ENCODE data around the gene ANKRD2.
"Not testable (repeated sequence)": the region's sequence is repeated elsewhere in the genome, so short reads cannot be mapped to it uniquely, and the experiment has no call there.

Gene ANKRD2

DNA sequence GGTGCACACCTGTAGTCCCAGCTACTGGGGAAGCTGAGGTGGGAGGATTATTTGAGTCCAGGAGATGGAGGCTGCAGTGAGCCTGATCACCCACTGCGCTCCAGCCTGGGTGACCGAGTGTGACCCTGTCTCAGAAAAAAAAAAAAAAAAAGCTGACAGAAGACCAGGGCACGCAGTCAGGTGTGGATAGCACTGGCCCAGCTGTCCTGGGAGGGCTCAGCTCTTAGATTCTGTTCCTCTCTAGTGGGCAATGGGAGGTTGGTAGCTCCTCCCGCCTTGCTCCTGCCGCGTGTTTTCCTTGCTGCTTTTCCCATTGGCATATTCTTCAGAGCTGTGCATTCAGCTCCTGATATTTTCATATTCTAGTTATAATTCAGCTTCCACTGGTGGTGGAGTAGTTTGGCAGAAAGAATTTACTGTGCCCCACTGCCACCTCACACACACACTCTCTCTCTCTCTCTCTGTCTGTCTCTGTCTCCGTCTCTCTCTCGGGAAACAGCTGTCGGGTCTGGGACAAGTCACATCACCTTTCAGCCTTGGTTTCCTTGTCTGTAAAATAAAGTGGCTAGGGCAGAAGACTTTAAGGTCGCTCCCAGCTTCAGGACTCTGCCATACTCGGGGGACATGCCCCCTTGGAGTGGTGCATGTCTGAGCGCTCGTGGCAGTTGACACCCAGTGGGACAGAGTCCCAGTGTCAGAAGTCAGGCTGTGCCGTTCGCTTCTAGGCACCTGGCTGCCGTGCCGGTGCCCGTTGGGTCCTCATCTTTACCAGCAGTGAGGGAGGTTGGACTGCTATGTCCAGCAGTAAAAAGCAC lies 25.9 kb upstream of the ANKRD2 start:
- no peak for DNase-seq (ENCODE audit: low read depth)

DNA sequence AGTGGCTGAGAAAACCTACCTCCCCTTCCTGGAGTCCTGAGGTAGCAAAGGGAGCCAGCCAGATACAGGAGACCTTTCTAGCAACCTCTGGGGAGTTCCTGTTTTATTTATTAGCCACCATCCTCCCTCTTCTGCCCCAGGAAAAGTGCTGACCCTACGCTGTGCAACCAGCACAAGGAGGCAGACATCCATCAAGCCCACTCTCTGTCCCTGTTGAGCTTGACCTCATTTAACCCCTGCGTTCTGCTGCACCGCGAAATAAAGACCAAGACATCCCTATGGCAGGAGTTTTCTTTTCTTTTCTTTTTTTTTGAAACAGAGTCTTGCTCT lies 25.3 kb upstream of the ANKRD2 start:
- no peak for DNase-seq (ENCODE audit: low read depth)

DNA sequence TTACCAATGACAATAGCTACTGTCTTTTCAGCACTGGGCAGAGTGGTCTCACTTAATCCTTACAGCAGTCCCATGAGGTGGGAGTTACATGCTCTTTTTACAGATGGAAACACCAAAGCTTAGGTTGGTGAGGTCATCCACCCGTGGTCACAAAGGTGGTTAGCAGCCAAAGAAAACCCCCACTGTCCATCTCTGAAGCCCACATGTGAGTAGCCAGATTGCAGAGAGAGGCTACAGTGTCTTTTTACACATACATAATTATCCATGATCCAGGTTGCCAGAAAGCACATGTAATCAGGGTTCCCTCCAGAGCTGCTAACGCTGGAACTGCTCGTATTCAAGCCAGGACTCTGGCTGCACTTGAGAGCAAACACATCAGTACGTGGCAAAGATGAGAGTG lies 24.6 kb upstream of the ANKRD2 start:
- DNase-seq (ENCODE audit: low read depth): no peak

DNA sequence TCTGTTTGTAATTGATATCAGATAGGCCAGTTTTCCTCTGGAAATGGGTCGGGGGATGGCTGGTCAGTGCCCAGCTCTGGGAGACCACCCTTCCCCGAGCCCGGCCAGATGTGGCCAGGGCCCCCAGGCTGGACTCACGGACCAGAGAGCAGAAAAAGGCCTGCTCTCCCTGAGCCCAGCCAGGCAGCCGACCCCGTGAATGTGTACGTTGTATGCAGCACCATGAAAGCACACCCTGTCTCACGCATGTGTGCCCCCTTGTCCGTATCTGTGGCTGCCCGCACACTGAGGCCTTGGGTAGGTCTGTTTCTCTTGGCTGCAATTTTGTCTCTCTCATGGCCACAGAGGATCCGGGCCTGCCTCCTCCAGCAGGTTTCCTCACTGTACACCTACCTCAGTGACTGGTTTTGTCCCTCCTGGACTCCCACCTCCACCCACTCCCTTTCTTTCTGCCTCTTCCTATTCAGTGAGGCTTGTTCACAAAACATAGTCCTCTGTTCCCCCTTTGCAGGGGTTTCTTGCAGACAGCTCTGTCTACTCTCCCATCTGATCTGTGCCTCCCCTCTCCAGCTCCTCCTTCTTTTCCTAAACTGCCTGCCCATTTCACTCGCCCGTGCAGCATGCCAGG lies 23.6 kb upstream of the ANKRD2 start:
- DNase-seq (ENCODE audit: low read depth): no peak

DNA sequence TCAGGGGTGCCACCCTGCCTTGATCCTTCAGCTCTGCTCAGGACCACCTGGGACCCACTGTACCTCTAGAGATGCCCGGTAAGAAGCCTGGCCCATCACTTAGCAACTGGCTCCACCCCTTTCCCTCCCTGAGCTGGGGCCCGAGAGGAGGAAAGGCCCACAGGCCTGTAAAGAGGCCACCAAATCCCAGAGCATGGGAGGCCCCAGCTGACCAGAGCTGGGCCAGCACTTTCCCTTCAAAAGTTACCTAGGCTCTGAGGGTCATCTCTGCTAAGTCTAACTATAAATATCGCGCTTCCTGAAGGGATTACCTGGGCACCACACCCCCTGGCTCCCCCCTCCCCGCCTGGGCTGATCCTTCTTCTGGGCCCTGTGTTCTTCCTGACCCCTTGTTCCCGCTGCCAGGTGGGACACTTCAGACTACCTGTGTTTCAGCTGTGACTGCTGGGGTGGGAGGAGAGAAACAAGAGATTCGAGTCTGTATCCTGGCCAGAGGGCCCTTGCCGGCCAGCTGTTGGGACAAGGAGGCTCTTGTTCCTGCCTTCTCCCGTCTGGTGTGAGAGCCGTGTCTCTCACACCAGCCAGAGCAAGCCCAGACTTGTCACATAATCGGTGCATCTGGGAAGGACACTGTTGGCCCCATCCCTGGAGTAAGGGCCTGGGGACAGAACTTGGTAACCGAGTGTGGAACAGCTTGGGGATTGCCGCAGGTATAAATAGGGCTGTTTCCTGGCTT lies 22.8 kb upstream of the ANKRD2 start:
- DNase-seq (ENCODE audit: low read depth): no peak

DNA sequence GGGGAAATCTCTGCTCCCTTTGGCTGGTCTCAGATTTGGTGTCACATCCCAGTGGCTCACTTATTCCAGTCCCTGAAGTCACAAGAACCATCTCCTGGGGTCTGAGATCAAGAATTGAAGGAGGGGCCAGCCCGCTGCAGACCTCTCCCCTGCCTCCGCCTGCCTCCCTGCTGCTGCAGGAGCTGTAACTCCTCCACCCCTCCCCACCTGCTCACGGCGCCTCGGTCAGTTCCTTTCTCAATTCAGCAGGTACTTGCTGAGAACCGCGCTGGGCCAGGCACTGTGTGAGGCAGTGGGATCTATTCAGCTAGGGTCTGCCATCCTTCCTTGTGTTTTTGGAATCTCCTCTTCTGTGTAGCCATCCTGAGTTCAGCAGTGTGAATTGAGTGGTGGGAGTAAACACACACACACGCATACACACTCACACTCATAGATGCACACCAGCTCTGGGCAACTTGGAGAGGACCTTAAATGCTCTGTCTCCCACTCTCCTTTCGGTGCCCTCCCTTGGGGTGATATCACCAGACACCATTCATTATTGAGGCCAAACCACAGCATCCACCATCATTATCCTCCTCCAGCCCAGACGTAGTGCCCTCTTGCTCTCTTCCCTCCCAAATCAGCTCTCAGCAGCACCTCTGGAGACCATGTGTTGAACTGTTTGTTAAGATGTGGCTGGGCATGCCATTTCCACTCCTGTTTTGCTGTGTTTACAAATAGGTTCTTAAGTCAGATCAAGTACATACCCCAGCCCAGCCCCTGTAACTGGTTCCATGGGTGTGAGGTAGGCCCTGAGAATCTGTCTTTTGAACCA lies 22.0 kb upstream of the ANKRD2 start:
- no peak for DNase-seq (ENCODE audit: low read depth)

DNA sequence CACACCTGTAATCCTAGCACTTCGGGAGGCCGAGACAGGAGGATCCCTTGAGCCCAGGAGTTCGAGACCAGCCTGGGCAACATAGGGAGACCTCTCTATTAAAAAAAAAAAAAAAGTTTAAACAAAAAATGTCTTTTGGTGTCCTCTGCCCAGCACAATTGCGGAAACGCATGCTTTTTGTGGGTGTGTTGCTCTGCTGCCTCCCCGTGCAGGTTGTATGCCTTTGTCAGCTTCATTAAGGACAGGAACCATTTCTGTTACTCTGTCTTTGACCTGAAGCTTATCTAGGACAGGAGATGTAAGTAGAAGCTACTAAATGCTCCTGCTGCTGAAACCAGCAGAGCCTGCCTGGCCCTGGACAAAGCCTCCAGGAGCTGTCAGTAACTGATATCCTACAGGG lies 21.3 kb upstream of the ANKRD2 start:
- no peak for DNase-seq (ENCODE audit: low read depth)

DNA sequence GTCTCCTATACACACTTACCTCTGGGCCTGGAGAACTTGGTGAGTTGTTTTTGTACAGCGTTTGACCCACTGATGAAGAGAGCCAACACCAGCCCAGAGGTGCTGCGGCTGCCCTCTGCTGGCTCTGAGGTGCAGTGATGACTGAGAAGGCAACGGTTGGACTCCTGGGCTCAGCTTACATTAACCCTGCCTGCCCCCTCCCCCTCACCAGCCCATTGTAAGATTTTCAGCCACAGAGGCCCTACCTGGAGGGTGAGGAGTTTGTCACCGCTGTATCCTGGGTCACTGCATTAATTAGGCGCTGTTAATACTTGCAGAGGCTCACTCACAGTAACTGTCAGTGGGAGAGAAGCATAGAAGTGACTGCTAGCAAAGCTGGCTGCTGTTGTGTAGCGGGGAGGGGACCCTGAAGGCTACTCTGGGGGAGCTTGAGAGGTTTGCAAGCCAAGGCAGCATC lies 19.0 kb upstream of the ANKRD2 start:
- DNase-seq (ENCODE audit: low read depth): peak; percentile 24

DNA sequence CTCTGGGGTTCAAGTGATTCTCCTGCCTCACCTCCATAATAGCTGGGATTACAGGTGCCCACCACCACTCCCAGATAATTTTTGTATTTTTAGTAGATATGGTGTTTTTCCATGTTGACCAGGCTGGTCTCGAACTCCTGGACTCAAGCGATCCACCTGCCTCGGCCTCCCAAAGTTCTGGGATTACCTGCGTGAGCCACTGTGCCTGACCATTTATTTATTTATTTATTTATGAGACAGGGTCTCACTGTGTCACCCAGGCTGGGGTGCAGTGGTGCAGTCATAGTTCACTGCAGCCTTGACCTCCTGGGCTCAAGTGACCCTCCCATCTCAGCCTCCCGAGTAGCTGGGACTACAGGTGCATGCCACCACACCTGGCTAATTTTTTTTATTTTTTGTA lies 18.2 kb upstream of the ANKRD2 start:
- DNase-seq (ENCODE audit: low read depth): not testable (repeated sequence)

DNA sequence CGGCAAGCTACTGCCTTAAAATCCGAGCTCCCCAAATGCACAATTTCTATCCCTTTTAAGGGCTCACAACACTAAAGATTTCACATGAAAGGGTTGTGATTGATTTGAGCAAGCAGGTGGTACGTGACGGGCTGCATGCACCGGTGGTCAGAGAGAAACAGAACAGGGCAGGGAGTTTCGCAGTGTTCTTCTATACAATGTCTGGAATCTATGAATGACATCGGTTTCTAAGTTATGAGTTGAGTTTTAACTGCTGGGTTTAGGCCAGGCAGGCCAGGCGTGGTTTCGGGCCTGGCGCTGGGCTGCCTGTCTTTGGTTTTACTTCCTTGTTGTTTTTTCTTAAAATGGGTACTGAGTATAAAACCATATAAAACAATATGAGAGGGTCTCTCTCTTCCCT lies 17.0 kb upstream of the ANKRD2 start:
- not testable (repeated sequence) for DNase-seq (ENCODE audit: low read depth)

DNA sequence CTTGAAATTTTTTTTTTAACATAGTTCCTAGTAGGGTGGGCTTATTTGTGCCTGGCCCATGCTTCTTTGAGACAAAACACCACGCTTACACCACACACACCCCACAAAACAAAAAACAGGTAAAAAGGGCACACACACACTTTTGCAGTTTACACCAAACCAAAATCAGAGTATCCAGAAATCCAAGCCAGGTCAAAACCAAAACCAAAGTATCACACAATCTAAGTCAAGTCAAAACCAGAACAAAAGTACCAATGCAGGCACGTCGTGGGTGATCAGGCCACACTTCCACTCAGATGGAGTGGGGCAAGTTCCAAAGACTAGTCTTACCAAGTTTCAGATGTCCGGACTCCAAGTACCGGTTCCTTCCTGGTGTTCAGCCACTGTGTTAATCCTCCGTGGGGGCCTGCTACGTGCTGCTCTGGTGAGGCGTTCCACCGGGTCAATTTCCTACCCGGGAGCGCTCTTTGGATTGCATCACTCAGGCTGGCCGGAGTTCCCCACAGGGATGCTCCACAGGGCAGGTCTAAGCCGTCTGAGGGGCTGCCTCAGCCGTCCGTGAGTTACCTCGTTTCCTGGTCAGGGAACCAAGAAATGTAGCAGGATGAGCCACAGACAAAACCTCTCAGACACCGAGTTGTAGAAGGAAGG lies 11.7 kb upstream of the ANKRD2 start:
- DNase-seq (ENCODE audit: low read depth): not testable (repeated sequence)

DNA sequence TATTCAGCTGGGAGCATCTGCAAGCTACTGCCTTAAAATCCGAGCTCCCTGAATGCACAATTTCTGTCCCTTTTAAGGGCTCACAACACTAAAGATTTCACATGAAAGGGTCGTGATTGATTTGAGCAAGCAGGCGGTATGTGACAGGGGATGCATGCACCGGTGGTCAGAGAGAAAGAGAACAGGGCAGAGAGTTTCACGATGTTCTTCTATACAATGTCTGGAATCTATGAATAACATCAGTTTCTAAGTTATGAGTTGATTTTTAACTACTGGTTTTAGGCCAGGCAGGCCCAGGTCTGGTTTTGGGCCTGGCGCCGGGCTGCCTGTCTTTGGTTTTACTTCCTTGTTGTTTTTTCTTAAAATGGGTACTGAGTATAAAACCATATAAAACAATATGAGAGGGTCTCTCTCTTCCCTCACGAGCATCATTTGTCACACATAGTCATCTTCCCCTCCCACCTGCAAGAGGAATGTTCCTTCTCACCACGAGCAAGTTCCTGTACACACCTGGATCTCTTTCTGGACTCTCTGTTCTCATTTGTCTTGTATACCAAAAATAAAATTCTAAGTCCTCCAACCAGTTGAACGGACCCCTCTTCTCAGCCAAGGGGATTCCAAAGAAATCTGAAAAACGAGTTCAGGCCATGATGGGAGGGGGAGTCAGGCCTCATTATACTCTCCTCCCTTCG lies 11.0 kb upstream of the ANKRD2 start:
- not testable (repeated sequence) for DNase-seq (ENCODE audit: low read depth)

DNA sequence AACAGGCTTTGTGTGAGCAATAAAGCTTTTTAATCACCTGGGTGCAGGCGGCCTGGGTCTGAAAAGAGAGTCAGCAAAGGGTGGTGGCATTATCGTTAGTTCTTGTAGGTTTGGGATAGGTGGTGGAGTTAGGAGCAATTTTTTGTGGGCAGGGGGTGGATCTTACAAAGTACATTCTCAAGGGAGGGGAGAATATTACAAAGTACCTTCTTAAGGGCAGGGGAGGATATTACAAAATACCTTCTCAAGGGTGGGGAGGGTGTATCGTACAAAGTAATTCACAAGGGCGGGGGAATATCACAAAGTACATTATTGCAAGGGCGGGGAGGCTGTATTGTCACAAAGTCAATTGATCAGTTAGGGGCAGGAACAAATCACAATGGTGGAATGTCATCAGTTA lies 10.2 kb upstream of the ANKRD2 start:
- DNase-seq (ENCODE audit: low read depth): not testable (repeated sequence)

DNA sequence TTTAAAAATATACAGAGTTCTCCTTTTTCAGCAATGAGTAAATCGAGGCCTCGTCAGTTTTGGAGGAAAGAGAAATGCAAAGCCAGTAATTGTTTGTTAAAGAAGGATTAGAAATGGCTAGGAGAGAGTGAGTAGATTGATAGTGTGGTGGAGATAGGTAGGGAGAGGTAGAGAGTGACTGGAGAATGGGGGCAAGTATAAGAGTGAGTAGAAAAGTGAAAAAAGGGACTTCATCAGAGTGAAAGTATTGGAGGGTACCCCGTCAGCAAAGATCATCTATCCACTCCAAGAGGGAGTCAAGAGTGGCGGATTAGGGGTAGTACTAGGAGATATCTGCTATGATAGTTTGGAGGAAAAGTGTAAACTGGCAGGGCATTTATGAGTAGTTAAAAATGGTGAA lies 9.2 kb upstream of the ANKRD2 start:
- DNase-seq (ENCODE audit: low read depth): no peak

DNA sequence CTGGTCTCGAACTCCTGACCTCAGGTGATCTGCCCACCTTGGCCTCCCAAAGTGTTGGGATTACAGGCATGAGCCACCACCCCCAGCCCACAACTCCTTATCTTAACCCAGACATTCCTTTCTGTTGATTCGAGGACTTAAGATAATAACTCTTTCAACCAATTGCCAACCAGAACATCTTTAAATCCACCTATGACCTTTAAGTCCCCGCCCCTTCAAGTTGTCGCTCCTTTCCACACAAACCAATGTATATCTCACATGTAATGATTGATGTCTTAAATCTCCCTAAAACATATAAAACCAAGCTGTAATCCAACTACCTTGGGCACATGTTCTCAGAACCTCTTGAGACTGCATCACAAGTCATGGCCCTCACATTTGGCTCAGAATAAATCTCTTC lies 7.8 kb upstream of the ANKRD2 start:
- DNase-seq (ENCODE audit: low read depth): no peak

DNA sequence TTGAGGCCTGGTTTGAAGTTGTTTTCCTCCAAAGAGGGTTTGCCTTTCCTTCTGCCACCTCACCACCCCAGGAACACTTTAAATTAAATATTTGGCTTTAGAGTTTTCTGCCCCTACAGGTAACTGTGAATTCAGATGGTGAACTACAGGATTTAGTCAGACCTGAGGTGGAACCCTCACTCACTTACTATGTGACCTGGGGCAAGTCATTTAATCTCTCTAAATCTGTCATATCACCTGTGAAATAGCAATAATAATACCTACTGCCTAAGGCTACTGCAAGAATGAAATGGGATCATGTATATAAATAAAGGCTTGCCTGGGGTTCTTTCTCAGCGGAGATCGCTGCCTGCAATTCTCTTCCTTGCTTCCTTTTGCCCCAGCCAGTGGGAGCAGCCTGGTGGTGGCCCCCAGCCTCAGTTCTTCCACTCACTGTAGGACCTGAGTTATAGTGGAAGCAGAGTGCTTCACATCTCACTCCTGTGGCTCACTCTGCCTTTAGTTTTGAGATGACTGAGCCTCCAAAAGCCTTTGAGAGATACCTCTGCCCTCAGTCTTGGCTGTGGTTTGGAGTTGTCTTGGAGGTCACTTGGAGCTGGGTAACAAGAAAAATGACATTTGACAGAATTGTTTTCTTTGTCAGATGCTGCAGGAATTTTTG lies 6.1 kb upstream of the ANKRD2 start:
- no peak for DNase-seq (ENCODE audit: low read depth)

DNA sequence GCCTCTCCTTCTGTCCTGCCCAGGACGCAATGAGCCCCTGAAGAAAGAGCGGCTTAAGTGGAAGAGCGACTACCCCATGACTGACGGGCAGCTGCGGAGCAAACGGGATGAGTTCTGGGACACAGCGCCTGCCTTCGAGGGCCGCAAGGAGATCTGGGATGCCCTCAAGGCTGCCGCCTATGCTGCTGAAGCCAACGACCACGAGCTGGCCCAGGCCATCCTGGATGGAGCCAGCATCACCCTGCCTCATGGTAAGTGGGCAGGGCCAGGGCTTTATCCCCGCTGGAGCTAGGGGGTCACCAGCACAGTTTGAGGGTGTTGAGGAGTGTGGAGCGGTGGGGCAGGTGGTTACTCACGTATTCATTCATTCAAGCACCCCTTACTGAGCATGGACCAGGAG lies 4.7 kb upstream of the ANKRD2 start:
- no peak for DNase-seq (ENCODE audit: low read depth)

DNA sequence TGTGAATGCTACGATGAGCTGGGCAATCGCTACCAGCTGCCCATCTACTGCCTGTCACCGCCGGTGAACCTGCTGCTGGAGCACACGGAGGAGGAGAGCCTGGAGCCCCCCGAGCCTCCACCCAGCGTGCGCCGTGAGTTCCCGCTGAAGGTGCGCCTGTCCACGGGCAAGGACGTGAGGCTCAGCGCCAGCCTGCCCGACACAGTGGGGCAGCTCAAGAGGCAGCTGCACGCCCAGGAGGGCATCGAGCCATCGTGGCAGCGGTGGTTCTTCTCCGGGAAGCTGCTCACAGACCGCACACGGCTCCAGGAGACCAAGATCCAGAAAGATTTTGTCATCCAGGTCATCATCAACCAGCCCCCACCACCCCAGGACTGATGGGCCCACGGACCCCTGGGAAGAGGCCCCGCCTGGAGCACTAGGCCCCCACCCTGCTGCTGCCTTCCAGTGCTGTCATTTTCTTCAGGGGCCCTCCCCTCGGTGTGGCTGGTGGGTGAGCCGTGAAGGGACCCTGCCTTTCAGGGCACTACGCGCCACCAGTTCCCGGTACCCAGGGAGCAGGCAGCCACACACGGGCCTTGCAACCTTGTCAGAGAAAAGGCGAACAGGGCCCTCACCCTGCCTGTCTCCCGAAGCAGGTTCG lies 2.3 kb upstream of the ANKRD2 start:
- DNase-seq (ENCODE audit: low read depth): no peak

DNA sequence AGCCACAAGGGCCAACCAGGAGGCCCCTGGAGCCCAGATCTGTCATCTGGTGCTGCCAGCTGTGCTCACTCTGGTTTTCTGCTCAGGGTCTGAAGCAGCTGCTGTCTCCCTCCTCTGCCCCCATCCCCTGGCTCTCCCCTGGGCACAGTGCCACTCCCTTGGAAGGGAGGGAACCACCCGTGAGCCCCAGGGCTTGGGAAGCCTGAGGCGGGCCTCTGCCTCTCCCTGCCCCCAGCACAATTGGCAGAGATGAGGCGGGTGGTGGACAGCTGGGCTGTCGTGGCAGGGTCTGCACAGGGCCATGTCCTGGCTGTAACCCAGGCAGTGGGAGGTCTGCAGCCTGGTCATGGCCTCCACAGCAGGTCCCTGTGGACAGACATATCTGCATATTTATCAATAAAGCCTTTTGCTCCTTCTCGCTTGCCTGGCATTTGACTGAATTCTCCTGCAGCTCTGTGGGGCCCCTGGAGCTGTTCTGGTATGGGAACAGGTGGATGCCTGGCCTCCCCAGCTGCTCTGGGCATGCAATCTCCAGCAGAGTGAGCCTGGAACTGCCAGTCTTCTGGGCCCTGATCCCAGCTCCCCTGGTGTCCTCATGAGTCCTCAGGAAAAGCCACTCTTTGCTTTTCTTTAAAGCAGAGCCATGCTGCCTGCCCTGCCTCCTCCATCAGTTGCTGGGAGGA lies 1.6 kb upstream of the ANKRD2 start:
- DNase-seq (ENCODE audit: low read depth): no peak
